Naive B cell (primary cell): ENCODE measurements around the gene GALNT9. TPM values are rescaled to one million over a fixed set of nuclear protein-coding genes. Genes with fewer than 3 reads are reported as not detected.

Experiments used
- ATAC-seq, 2 donors: fragments of 150-1000 bp; cut with Tn5 transposase; 2 replicates each; pipeline ENCODE4 v1.10.0; 2021; ENCODE audit warnings: low read depth in 2 of 2, mild to moderate bottlenecking in 2 of 2, moderate library complexity in 2 of 2
- DNase-seq: peaks from one replicate; pipeline ENCODE4 v3.0.0; 2022
- H3K27ac Mint-ChIP-seq, 6 donors: one replicate each; pipeline ENCODE4 v1.8.0; 2020 to 2022; ENCODE audit warnings: mild to moderate bottlenecking in 6 of 6, mixed read lengths in 6 of 6, moderate library complexity in 5 of 6, inconsistent platforms in 2 of 6
- H3K27me3 Mint-ChIP-seq, 3 donors: one replicate each; pipeline ENCODE4 v1.8.0; 2021 to 2022; ENCODE audit warnings: mixed read lengths in 3 of 3, mild to moderate bottlenecking in 1 of 3
- H3K36me3 Mint-ChIP-seq, 2 donors: one replicate each; pipeline ENCODE4 v1.8.0; 2020 to 2022; ENCODE audit warnings: mixed read lengths in 2 of 2, inconsistent platforms in 1 of 2, mild to moderate bottlenecking in 1 of 2
- H3K4me1 Mint-ChIP-seq, 3 donors: one replicate each; pipeline ENCODE4 v1.8.0; 2020 to 2022; ENCODE audit warnings: mixed read lengths in 3 of 3, inconsistent platforms in 1 of 3, mild to moderate bottlenecking in 1 of 3, moderate library complexity in 1 of 3
- H3K4me3 Mint-ChIP-seq, 8 donors: one replicate each; pipeline ENCODE4 v1.8.0; 2020 to 2022; ENCODE audit warnings: mild to moderate bottlenecking in 8 of 8, mixed read lengths in 8 of 8, moderate library complexity in 8 of 8, inconsistent platforms in 2 of 8
- H3K9me3 Mint-ChIP-seq, 7 donors: one replicate each; pipeline ENCODE4 v1.8.0; 2020 to 2022; ENCODE audit warnings: mixed read lengths in 7 of 7, mild to moderate bottlenecking in 5 of 7, inconsistent platforms in 2 of 7, moderate library complexity in 1 of 7
- polyA plus RNA-seq, 6 donors: library from polyadenylated mRNA; unstranded; fragments of 300-500 nt; fragmentation: Illumina TruSeq; gene quantifications; one replicate each; pipeline ENCODE4 v1.2.3, GENCODE V29; 2021; ENCODE audit warnings: low read depth in 6 of 6

Gene GALNT9
- polyA plus RNA-seq, 6 donors from 2014 or later = 0.43 to 3.0 (median 0.74) TPM; not detected in 3

- DNase-seq (no peak), ATAC-seq (no peak)
- Mint-ChIP-seq H3K36me3 (peaks cover 5 to 7% of the 10 kb centered on the region in 2 donors), H3K4me1 (no peaks in the 10 kb centered on the region), H3K9me3 (peaks cover 12 to 17% (median 14%) of the 10 kb centered on the region in 7 donors), H3K27ac (no peak overlapping the region), H3K27me3 (peaks cover 0 to 21% (median 19%) of the 10 kb centered on the region in 3 donors), H3K4me3 (no peak overlapping the region)
Observed at GRCh38 chr12:132315951-132316350, 13.4 kb downstream of the GALNT9 start.

- ATAC-seq (no peak), DNase-seq (no peak)
- Mint-ChIP-seq H3K4me1 (no peaks in the 10 kb centered on the region), H3K9me3 (peaks cover 14 to 19% (median 18%) of the 10 kb centered on the region in 7 donors), H3K27ac (no peak overlapping the region), H3K27me3 (peaks cover 0 to 21% (median 19%) of the 10 kb centered on the region in 3 donors), H3K4me3 (no peak overlapping the region), H3K36me3 (peaks cover 7 to 9% of the 10 kb centered on the region in 2 donors)
Observed at GRCh38 chr12:132315507-132315906, 13.9 kb downstream of the GALNT9 start.

GRCh38 chr12:132314516-132315233, 14.7 kb downstream of the GALNT9 start:
- H3K4me1 Mint-ChIP-seq = no peaks in the 10 kb centered on the region
- H3K9me3 Mint-ChIP-seq = peaks cover 14 to 23% (median 18%) of the 10 kb centered on the region in 7 donors
- H3K27me3 Mint-ChIP-seq = peaks cover 0 to 19% (median 17%) of the 10 kb centered on the region in 3 donors
- peaks cover 7 to 13% of the 10 kb centered on the region in 2 donors for H3K36me3 Mint-ChIP-seq
- ATAC-seq (no peak), DNase-seq (no peak)
- peak overlapping the region in 1 of 6 donors; percentile 38 for H3K27ac Mint-ChIP-seq
- H3K4me3 Mint-ChIP-seq = peak overlapping the region in 1 of 8 donors; percentile 2

GRCh38 chr12:132314035-132314434, 15.4 kb downstream of the GALNT9 start:
- Mint-ChIP-seq H3K4me3 (peak overlapping the region in 1 of 8 donors; percentile 2), H3K27me3 (peaks cover 0 to 21% (median 12%) of the 10 kb centered on the region in 3 donors)

GRCh38 chr12:132313182-132313581, 16.2 kb downstream of the GALNT9 start:
- no peak overlapping the region for H3K4me3 Mint-ChIP-seq
- no peak overlapping the region for H3K27ac Mint-ChIP-seq
- peaks cover 7 to 13% of the 10 kb centered on the region in 2 donors for H3K36me3 Mint-ChIP-seq
- H3K27me3 Mint-ChIP-seq = peaks cover 0 to 23% (median 12%) of the 10 kb centered on the region in 3 donors
- H3K9me3 Mint-ChIP-seq = peaks cover 16 to 27% (median 19%) of the 10 kb centered on the region in 7 donors
- no peaks in the 10 kb centered on the region for H3K4me1 Mint-ChIP-seq
- no peak for DNase-seq
- no peak for ATAC-seq

More at GRCh38 chr12:132314035-132314434, 15.4 kb downstream of the GALNT9 start:
- H3K9me3 Mint-ChIP-seq = peaks cover 16 to 27% (median 19%) of the 10 kb centered on the region in 7 donors
- H3K36me3 Mint-ChIP-seq = peaks cover 7 to 13% of the 10 kb centered on the region in 2 donors
- DNase-seq = no peak
- H3K27ac Mint-ChIP-seq = peak overlapping the region in 1 of 6 donors; percentile 75
- no peak for ATAC-seq
- no peaks in the 10 kb centered on the region for H3K4me1 Mint-ChIP-seq

- Mint-ChIP-seq H3K4me3 (no peak overlapping the region), H3K27ac (no peak overlapping the region), H3K9me3 (peaks cover 16 to 27% (median 19%) of the 10 kb centered on the region in 7 donors), H3K27me3 (peaks cover 0 to 28% (median 11%) of the 10 kb centered on the region in 3 donors), H3K4me1 (peaks cover 0 to 5% (median 0%) of the 10 kb centered on the region in 3 donors), H3K36me3 (peaks cover 7 to 13% of the 10 kb centered on the region in 2 donors)
- ATAC-seq = no peak
- no peak for DNase-seq
Observed at GRCh38 chr12:132312516-132312915, 16.9 kb downstream of the GALNT9 start.

- Mint-ChIP-seq H3K4me3 (no peak overlapping the region), H3K4me1 (peaks cover 0 to 5% (median 0%) of the 10 kb centered on the region in 3 donors), H3K9me3 (peaks cover 16 to 27% (median 23%) of the 10 kb centered on the region in 7 donors), H3K27ac (no peak overlapping the region), H3K27me3 (peaks cover 0 to 17% (median 5%) of the 10 kb centered on the region in 3 donors), H3K36me3 (peaks cover 7 to 13% of the 10 kb centered on the region in 2 donors)
- no peak for DNase-seq
- ATAC-seq = no peak
Observed at GRCh38 chr12:132311201-132311915, 18.0 kb downstream of the GALNT9 start.

- peaks cover 0 to 14% (median 5%) of the 10 kb centered on the region in 3 donors for H3K27me3 Mint-ChIP-seq
- peak overlapping the region in 1 of 6 donors; percentile 32 for H3K27ac Mint-ChIP-seq
- peaks cover 7 to 13% of the 10 kb centered on the region in 2 donors for H3K36me3 Mint-ChIP-seq
- DNase-seq (no peak), ATAC-seq (no peak)
- H3K4me3 Mint-ChIP-seq = no peak overlapping the region
- peaks cover 16 to 27% (median 23%) of the 10 kb centered on the region in 7 donors for H3K9me3 Mint-ChIP-seq
- peaks cover 0 to 5% (median 0%) of the 10 kb centered on the region in 3 donors for H3K4me1 Mint-ChIP-seq
Observed at GRCh38 chr12:132310181-132311040, 19.0 kb downstream of the GALNT9 start.

- Mint-ChIP-seq H3K4me3 (peak overlapping the region in 1 of 8 donors; percentile 74), H3K9me3 (peaks cover 16 to 27% (median 23%) of the 10 kb centered on the region in 7 donors), H3K27me3 (peaks cover 0 to 14% (median 5%) of the 10 kb centered on the region in 3 donors), H3K27ac (peak overlapping the region in 1 of 6 donors; percentile 32), H3K36me3 (peaks cover 7 to 13% of the 10 kb centered on the region in 2 donors), H3K4me1 (peaks cover 0 to 5% (median 0%) of the 10 kb centered on the region in 3 donors)
- ATAC-seq = no peak
- DNase-seq = no peak
Observed at GRCh38 chr12:132309596-132310086, 19.7 kb downstream of the GALNT9 start.

- peak overlapping the region in 1 of 8 donors; percentile 74 for H3K4me3 Mint-ChIP-seq
Observed at GRCh38 chr12:132308853-132309595, 20.4 kb downstream of the GALNT9 start.

GRCh38 chr12:132307976-132308852, 21.2 kb downstream of the GALNT9 start:
- ATAC-seq = peak in 1 of 2 donors; percentile 23
- peaks cover 0 to 14% (median 5%) of the 10 kb centered on the region in 3 donors for H3K27me3 Mint-ChIP-seq
- H3K4me1 Mint-ChIP-seq = peaks cover 0 to 5% (median 0%) of the 10 kb centered on the region in 3 donors
- H3K4me3 Mint-ChIP-seq = peak overlapping the region in 2 of 8 donors; percentile 31 to 76
- H3K36me3 Mint-ChIP-seq = peaks cover 7 to 13% of the 10 kb centered on the region in 2 donors
- H3K9me3 Mint-ChIP-seq = peaks cover 12 to 27% (median 22%) of the 10 kb centered on the region in 7 donors
- DNase-seq = no peak
- H3K27ac Mint-ChIP-seq = no peak overlapping the region

More at GRCh38 chr12:132308853-132309595, 20.4 kb downstream of the GALNT9 start:
- DNase-seq (no peak), ATAC-seq (no peak)
- H3K27ac Mint-ChIP-seq = no peak overlapping the region
- peaks cover 0 to 14% (median 5%) of the 10 kb centered on the region in 3 donors for H3K27me3 Mint-ChIP-seq
- H3K9me3 Mint-ChIP-seq = peaks cover 13 to 27% (median 22%) of the 10 kb centered on the region in 7 donors
- peaks cover 0 to 5% (median 0%) of the 10 kb centered on the region in 3 donors for H3K4me1 Mint-ChIP-seq
- peaks cover 7 to 13% of the 10 kb centered on the region in 2 donors for H3K36me3 Mint-ChIP-seq
